ENCODE results near the gene C17orf114.
A peak's percentile ranks its signal among the peaks of the same experiment; 100 is the strongest.

C17orf114 gene

GRCh38 chr17:4822835-4823234 is 20.7 kb upstream of the C17orf114 start:
- DNase-seq, result no peak

GRCh38 chr17:4818276-4818675 is 16.1 kb upstream of the C17orf114 start:
- no peak for DNase-seq

GRCh38 chr17:4816826-4817225 is 14.7 kb upstream of the C17orf114 start:
- DNase-seq, result no peak

DNA sequence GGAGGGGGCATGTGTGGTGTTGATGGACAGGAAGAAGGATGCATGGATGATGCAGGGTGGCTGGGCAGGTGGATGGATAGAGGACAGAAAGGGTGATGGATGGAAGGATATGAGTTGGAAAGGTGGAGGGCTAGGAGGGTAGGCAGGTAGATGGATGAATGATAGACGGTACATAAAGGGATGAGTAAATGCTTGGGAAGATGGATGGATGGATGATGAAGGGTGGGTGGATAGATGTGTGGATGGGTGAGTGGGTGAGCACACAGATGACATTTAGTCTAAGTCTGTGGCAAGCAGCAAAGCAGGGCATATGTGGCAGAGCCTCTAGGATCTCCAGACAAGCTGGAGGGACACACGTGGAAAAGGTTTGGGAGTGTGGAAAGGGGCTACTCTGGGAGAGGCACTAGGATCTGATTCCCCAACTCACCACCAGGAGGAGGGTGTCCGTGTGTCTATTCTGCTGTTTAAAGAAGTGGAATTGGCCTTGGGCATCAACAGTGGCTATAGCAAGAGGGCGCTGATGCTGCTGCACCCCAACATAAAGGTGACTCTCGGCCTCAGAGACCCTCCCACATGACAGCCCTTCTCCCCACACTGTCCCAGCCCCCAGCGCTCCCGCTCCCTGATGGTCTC is 13.0 kb upstream of the C17orf114 start:
- DNase-seq, result no peak

- DNase-seq, result no peak
Observed at GRCh38 chr17:4812690-4813089, 10.6 kb upstream of the C17orf114 start.

- no peak for DNase-seq
Observed at GRCh38 chr17:4811471-4811870, 9.3 kb upstream of the C17orf114 start.

DNA sequence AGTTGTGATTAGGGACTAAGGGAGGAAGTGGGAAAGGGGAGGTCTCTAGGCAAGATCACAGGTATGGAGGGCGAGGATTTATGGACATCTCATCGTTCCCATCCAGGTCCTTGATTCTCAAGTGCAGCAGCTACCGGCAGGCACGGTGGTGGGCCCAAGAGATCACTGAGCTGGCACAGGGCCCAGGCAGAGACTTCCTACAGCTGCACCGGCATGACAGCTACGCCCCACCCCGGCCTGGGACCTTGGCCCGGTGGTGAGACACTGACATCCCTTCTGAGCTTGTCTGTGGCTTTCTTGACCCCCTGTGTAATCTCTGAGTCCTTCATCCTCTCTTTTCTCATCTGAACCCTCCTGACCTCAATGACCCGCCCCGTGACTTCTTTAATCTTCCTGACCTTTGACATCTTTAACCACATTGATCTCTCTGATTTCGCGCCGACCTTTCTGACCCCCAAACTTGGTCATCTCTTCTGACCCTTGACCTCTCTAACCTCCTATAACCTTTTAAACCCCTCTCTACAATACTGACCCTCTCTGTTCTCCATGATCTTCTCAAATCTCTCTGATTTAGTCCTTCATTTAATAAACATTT is 8.7 kb upstream of the C17orf114 start:
- no peak for DNase-seq

DNA sequence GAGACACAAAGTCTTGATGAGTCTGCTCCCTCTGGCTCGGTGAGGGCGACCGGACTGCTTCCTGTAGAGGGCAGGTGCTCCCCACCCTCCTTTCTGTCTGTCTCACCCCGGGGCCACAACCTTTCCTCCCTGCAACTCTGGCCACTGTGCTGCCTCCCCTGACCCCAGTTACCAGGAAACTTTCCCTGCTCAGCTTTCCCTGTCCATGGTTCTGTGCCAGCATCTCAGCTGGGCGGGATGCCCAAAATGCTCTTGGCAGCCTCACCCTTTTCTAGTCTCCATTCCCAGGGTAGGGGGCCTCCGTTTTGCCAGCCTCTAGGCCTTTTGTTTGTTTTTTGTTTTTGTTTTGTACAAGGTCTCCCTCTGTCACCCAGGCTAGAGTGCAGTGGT is 6.2 kb upstream of the C17orf114 start:
- no peak for DNase-seq

GRCh38 chr17:4807605-4808377 is 5.7 kb upstream of the C17orf114 start:
- no peak for DNase-seq

DNA sequence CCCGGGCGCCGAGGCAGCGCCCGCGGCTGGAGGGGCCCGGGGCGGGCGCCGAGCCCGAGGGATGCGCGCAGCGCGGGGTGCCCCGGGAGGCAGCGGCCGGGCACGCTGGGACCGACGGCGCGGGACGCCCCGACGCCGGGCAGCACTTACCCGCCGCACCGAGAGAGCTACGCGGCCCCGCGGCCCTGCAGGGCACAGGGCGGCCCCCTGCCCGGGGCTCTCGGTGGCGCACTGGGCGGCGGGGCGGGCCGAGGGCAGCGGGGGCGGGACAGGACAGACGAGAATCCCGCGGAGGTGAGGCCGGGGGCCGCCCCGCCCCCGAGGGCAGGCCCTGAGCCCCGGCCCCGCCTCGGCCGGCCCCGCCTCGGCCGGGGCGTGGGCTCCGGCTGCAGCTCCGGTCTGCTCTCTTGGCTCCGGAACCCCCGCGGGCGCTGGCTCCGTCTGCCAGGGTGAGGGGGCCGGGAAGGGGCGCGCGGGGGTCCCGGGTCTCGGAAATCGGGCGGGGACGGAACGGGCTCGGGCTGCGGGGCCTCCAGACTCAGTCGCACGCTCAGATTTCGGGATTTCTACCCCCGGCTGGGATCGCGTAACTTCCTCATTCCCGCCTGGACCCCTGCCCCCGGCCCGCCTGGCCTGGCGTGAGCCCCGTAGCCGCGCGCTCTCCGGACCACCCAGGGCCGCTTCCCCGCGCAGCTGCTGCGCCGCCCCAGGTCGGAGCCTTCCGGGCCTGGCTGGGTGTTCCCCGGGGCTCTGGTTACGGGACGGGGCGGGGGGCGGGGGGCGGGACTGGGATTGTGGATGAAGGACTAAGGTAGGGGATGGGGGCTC is 4.9 kb upstream of the C17orf114 start, which contains the start of gene PLD2:
Gene PLD2, plus strand, starts transcription at position 376 of the 828 bp plus-strand sequence. CDS start 621 bp downstream, outside the sequence.
- peak; percentile 90 for DNase-seq

GRCh38 chr17:4806456-4806776 is 4.3 kb upstream of the C17orf114 start:
- no peak for DNase-seq

DNA sequence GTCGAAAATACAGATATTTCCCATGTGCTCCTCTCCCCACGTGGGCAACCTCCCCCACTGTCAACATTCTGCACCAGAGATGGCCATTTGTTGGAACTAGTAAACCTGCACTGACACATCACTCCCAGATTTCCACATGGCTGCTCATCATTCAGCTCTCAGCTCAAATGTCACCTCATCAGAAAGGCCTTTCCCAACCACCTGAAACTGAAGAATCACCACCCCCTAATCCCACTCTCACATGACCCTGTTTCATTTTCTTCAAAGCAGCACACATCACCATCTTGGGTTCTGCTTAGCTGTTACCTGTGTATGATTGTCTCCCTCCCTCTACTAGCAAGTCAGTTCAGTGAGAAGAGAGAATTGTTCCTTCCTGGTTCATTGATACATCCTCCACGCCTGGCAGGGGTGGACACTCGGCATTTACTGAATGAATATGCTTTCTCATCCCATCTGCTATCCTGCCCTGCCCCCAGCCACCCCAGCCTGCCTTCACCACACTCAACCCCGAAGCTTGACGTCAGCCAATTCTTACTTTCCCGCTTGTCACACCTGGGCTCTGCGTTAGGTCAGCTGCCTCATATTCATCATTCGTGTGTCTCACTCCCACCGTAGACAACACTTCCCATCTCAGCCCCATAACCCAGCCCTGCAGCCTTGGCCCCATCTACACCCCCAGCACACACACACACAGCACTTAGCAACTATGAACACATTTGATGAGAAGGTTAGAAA is 1.5 kb downstream of the C17orf114 start:
- DNase-seq, result no peak

- peak; percentile 51 for DNase-seq
Observed at GRCh38 chr17:4796552-4796920, 5.6 kb downstream of the C17orf114 start.

- DNase-seq, result no peak
Observed at GRCh38 chr17:4795168-4795567, 7.0 kb downstream of the C17orf114 start.

- no peak for DNase-seq
Observed at GRCh38 chr17:4790705-4791088, 11.4 kb downstream of the C17orf114 start.

GRCh38 chr17:4789951-4790704 is 12.0 kb downstream of the C17orf114 start:
- peak; percentile 88 for DNase-seq

DNA sequence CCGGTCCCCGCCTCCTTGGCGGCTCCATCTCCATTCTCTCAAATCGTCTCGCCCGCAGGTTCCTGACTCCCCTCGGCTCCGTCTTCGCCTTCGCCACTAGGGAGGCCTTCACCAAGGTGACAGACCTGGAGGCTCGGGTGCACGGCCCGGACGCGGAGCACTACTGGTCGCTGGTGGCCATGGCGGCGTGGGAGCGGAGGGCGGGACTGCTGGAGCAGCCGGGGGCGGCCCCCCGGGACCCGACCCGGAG is 12.5 kb downstream of the C17orf114 start:
- no peak for DNase-seq

GRCh38 chr17:4788807-4789700 is 13.1 kb downstream of the C17orf114 start, which contains the start of gene GLTPD2:
Gene GLTPD2, plus strand, starts transcription at chr17:4788964. Its CDS starts 48 bp downstream, at chr17:4789012.
- no peak for DNase-seq

- DNase-seq, result no peak
Observed at GRCh38 chr17:4788159-4788806, 13.8 kb downstream of the C17orf114 start.

- no peak for DNase-seq
Observed at GRCh38 chr17:4786516-4786915, 15.6 kb downstream of the C17orf114 start.

Data from inflammatory macrophage treated with lipopolysaccharide for 4 hours (primary cell).